GM18907 (cell line): ENCODE measurements around the gene SLC26A2.
A peak's percentile ranks its signal among the peaks of the same experiment; 100 is the strongest.

ENCODE experiments used
- ATAC-seq: cut with Tn5 transposase; IDR thresholded peaks from one replicate; pipeline ENCODE4 v1.9.1; 2021; ENCODE audit warnings: mild to moderate bottlenecking, moderate library complexity; ENCODE audit not compliant: unreplicated experiment

Gene SLC26A2

GRCh38 chr5:149961186-149961685, 678 bp downstream of the SLC26A2 start:
- ATAC-seq = no peak

DNA sequence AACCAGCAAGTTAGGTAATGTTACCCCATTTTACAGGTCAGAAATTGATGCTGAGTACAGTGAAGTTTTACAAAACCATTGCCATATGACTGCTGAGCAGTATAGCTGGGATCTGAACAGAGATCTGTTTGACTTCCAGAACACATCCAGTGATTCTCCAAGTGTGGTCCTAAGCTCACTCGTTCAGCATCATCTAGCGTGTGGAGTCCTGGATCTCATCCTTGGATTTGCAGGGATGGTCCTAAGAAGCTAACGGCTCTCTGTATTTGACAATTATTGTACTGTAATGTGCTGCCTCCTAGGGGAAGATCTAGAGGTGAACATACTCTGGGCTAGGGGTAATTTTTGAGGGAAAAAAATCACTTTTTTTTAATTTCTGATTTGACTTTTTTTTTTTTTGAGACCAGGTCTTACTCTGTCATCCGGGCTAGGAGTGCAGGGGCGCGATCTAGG, 1.4 kb downstream of the SLC26A2 start:
- no peak for ATAC-seq

GRCh38 chr5:149962601-149963300, 2.2 kb downstream of the SLC26A2 start:
- no peak for ATAC-seq

GRCh38 chr5:149963729-149964128, 3.2 kb downstream of the SLC26A2 start:
- no peak for ATAC-seq

DNA sequence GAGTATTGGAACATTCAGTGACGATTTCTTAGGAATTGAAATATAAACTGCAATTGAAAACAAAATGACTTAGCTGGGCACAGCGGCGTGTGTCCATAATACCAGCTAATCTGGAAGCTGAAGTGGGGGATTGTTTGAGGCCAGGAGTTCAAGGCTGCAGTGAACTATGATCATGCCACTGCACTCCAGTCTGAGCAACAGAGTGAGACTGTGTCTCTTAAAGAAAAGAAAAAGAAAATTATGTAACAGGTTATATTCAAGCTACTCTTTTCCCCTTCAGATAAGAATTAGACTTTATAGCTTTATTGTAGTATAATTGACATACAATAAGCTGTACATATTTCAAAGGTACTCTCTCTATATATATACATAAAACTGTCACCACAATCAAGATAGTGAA, 6.4 kb downstream of the SLC26A2 start:
- ATAC-seq = no peak

DNA sequence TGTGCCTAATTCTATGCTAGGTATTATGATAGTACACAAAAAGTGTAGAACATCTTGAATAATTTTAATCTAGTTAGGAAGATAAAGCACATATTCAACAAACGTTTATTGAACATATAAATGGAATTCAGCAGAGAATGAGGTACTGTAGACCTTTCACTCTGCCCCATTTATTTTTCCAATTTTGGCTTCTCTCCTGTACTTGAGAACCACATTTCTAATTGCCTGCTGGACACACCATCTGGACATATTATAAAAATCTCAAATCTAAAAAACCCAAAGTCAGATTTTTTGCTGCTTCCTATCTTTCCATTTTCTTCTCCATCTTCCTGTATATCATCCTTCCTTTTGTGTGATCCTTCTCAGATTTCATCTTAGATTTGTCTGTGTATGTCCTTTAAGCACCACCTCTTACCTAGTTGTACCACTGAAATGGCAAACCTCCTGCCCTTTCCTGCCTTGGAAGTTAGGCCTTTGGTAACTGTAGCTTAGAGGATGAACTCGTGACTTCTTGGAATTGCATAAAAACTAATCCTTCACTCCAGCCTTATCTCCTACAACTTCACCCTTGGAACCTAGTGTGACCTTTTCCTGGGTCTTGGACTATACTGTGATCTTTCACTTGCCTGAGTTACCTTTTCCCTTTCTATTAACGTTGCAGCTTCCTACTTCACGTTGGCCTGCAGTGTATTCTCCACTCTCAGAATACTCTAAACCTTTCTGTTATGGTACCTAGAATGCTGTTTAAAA, 8.8 kb downstream of the SLC26A2 start:
- ATAC-seq = no peak

DNA sequence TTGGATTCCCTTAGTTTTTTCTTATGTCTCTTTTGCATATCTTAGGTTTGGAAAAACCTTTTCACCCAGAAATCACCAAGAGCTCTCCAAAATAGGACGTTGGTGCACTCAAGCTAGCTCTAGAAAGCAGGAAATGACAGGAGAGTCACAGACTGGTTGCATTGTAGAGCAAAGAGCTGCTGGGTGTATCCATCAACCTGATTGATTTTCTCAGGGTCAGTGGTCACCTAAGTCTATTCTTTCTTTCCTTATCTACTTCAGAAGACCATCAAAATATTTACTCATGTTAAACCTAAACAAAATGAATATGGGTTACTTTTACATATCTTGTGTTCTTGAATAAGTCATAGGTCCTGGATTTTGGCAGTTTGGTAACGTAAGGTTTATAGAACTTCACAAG, 14.9 kb downstream of the SLC26A2 start:
- ATAC-seq = no peak

DNA sequence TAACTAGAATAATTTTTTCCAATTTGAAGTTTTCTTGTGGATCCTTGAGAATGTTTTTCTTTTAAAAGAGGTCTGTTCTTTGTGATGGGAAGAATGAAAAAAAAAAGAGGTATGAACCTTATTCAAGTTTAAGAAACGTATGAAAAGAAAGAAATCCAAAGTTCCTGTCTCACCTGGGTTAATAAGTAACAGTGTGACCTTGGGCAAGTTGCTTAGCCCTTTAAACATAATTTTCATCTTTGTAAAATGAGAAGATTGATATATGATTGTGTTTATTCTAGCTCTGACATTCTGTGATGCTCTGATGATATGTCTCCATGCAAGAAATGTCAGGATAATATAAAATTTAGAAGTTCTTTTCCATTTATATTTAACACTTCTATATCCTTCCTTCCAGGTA, 19.3 kb downstream of the SLC26A2 start:
- ATAC-seq = no peak

DNA sequence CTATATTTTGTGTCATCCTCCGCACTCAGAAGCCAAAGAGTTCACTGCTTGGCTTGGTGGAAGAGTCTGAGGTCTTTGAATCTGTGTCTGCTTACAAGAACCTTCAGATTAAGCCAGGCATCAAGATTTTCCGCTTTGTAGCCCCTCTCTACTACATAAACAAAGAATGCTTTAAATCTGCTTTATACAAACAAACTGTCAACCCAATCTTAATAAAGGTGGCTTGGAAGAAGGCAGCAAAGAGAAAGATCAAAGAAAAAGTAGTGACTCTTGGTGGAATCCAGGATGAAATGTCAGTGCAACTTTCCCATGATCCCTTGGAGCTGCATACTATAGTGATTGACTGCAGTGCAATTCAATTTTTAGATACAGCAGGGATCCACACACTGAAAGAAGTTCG, 20.6 kb downstream of the SLC26A2 start:
- no peak for ATAC-seq

DNA sequence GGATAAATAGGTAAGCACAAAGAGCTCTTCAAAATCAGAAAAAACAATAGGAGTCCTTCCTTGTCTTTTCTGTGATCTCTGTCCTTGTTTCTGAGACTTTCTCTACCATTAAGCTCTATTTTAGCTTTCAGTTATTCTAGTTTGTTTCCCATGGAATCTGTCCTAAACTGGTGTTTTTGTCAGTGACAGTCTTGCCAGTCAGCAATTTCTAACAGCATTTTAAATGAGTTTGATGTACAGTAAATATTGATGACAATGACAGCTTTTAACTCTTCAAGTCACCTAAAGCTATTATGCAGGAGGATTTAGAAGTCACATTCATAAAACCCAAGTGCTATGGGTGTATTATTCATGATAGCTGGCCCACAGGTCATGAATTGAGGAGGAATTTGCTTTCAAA, 21.9 kb downstream of the SLC26A2 start:
- ATAC-seq = no peak

- no peak for ATAC-seq
These were observed 27.6 kb downstream of the SLC26A2 start for GRCh38 chr5:149988126-149988525.

DNA sequence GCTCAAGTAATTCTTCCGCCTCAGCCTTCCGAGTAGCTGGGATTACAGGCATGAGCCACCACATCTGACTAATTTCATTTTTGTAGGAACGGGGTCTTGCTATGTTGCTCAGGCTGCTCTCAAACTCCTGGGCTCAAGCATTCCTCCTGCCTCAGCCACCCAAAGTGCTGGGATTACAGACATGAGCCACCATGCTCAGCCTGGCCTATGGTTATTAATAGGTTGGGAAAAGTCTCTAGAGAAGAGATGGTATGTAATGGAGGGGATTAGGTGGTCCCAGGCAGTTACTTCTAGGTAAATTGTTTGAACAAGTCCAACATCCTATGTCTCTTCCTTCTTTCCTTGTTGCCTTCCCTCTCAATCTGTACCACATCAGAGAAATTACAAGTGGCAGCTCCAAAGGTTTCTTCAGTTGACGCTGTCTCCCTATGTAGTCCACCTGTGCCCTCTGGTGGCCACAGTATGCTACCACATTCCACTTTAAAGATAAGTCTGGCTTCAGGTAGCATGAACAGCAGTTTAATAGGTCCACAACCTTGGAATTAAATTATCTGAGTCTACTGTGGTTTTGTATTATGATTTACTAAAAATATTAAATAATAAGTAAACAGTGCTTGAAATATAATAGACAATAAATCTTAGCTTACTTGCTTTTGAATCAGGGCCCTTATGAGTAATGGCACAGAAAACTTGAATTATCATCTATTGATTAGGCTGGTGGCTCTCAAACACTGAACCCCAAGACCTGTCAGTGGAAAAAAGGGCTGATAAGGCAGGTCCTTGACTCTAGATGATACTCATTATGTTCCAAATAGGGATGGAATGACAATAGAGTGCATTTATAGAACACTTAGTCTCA, 30.2 kb downstream of the SLC26A2 start:
- peak; percentile 65 for ATAC-seq

GRCh38 chr5:149993471-149993870, 32.9 kb downstream of the SLC26A2 start:
- ATAC-seq = no peak

- ATAC-seq = no peak
These were observed 35.0 kb downstream of the SLC26A2 start for GRCh38 chr5:149995385-149996204.

- no peak for ATAC-seq
These were observed 35.8 kb downstream of the SLC26A2 start for GRCh38 chr5:149996205-149996890.

DNA sequence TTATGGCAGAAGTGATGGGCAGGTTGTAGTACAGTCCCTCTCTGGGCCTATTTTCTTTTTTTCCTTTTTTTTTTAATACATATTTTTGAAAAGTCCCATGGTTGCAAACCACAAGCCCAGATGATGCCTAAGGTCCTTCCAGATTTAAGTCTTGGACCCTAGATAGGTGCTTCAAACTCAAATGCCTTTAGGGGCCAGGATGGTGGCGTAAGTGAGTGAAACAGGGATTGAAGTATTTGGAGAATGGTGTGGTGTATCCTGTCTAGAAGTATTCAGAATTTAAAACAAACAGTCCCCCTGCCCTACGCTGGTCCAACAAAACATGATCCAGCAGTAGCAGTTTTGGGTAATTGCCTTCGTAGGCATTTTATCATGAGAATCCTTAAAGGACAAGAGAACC, 37.7 kb downstream of the SLC26A2 start:
- ATAC-seq = no peak

GRCh38 chr5:149999359-149999758, 38.8 kb downstream of the SLC26A2 start:
- no peak for ATAC-seq

DNA sequence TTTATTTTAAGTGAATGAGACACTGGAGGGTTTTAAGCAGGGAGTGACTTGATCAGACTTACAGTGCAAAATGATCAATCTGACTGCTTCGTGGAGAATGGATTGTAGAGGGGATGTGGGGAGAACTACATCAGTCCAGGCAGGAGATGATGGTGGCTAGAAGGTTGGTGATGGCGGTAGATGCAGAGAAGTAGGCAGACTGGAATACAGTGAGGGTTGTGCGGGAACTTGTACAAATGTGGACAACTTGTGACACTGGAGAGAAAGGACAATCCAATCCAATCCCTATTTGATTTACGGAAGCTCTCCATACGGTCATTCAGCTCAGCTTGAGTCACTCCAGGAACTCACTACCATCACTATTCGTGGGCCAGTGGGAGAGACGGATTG, 39.3 kb downstream of the SLC26A2 start:
- no peak for ATAC-seq

- peak; percentile 91 for ATAC-seq
These were observed 39.9 kb downstream of the SLC26A2 start, which contains the start of the genes HMGXB3 and TIGD6 for GRCh38 chr5:150000256-150000989. Gene HMGXB3 (plus strand): TSS chr5:150000739. CDS start chr5:150004853, 4,114 bp downstream. Gene TIGD6 (minus strand): TSS chr5:150000654. CDS start chr5:149996348, 4,306 bp downstream.
